IMR-90 (cell line): Measurements from ENCODE around the gene MCL1. TPM values are rescaled to one million over a fixed set of nuclear protein-coding genes. Genes with fewer than 3 reads are reported as not detected.

Source experiments
- ATAC-seq: fragments of 200-7000 bp; cut with Tn5 transposase; 2 replicates; pipeline ENCODE4 v1.9.1; 2020; ENCODE audit warnings: low read depth, mild to moderate bottlenecking, moderate library complexity
- BruUV-seq: library from RNA; stranded (reverse); fragments of 400-500 nt; replicated peaks from 2 replicates; lab custom pipeline; 2021; lab: Mats Ljungman, UMichigan
- CTCF ChIA-PET: fragments of 300-600 bp; formaldehyde crosslinking; extraction: SDS; loops from one replicate; lab custom pipeline; 2021; ENCODE audit warnings: antibody characterized with exemption; lab: Yijun Ruan, JAX
- POLR2A ChIA-PET: fragments of 300-600 bp; sonication (Branson Sonifier 250); formaldehyde crosslinking; loops from one replicate; lab custom pipeline; 2022; ENCODE audit warnings: antibody characterized with exemption; ENCODE audit not compliant: unreplicated experiment; lab: Charles Lee
- DNase-seq: peaks from one replicate; pipeline ENCODE4 v3.0.0; 2013
- H2AFZ ChIP-seq: replicated peaks from 2 replicates; pipeline ENCODE3; 2013; ENCODE audit warnings: low read length, mild to moderate bottlenecking; ENCODE audit not compliant: poor library complexity
- H2AK5ac ChIP-seq: 2 replicates; pipeline ENCODE4 v1.6.1; 2013; ENCODE audit warnings: low read depth, low read length, inconsistent platforms
- H2AK9ac ChIP-seq: replicated peaks from 2 replicates; pipeline ENCODE3; 2013; ENCODE audit warnings: mild to moderate bottlenecking, low read depth, low read length, moderate library complexity; ENCODE audit not compliant: poor library complexity
- H2BK120ac ChIP-seq: 2 replicates; pipeline ENCODE4 v1.6.1; 2013; ENCODE audit warnings: low read depth, low read length, inconsistent platforms
- H2BK15ac ChIP-seq: 3 replicates; pipeline ENCODE4 v1.6.1; 2013; ENCODE audit warnings: low read depth, low read length, inconsistent platforms
- H2BK20ac ChIP-seq: 2 replicates; pipeline ENCODE4 v1.6.1; 2013; ENCODE audit warnings: low read depth, mild to moderate bottlenecking, inconsistent platforms, low read length, moderate library complexity
- H2BK5ac ChIP-seq: 2 replicates; pipeline ENCODE4 v1.6.1; 2013; ENCODE audit warnings: mild to moderate bottlenecking, low read depth, low read length, inconsistent platforms; ENCODE audit not compliant: poor library complexity, severe bottlenecking
- H3K14ac ChIP-seq: replicated peaks from 2 replicates; pipeline ENCODE4 v1.6.1; 2013; ENCODE audit warnings: low read depth, low read length, inconsistent platforms
- H3K18ac ChIP-seq: 2 replicates; pipeline ENCODE4 v1.6.1; 2013; ENCODE audit warnings: low read depth, low read length, control low read depth
- H3K23ac ChIP-seq: 2 replicates; pipeline ENCODE4 v1.6.1; 2013; ENCODE audit warnings: low read depth, low read length, inconsistent platforms
- H3K27ac ChIP-seq: 2 replicates; pipeline ENCODE4 v1.5.1; 2013; ENCODE audit warnings: mild to moderate bottlenecking, control low read depth, low read length; ENCODE audit not compliant: insufficient read depth
- H3K27me3 ChIP-seq: 2 replicates; pipeline ENCODE4 v1.6.1; 2013; ENCODE audit warnings: low read length; ENCODE audit not compliant: control insufficient read depth, insufficient read depth
- H3K36me3 ChIP-seq: 2 replicates; pipeline ENCODE4 v1.6.1; 2013; ENCODE audit warnings: low read length, mixed read lengths; ENCODE audit not compliant: control insufficient read depth, insufficient read depth
- H3K4ac ChIP-seq: 2 replicates; pipeline ENCODE4 v1.6.1; 2013; ENCODE audit warnings: low read depth, low read length, inconsistent platforms
- H3K4me1 ChIP-seq: 2 replicates; pipeline ENCODE4 v1.6.1; 2013; ENCODE audit warnings: low read length, mixed read lengths; ENCODE audit not compliant: control insufficient read depth, insufficient read depth
- H3K4me2 ChIP-seq: 2 replicates; pipeline ENCODE4 v1.6.1; 2013; ENCODE audit warnings: low read depth, mild to moderate bottlenecking, control low read depth, low read length, moderate library complexity
- H3K4me3 ChIP-seq: 2 replicates; pipeline ENCODE4 v1.5.1; 2013; ENCODE audit warnings: low read depth, mild to moderate bottlenecking, control low read depth, low read length, moderate library complexity; ENCODE audit not compliant: insufficient read depth
- H3K56ac ChIP-seq: 2 replicates; pipeline ENCODE4 v1.6.1; 2013; ENCODE audit warnings: low read length, inconsistent platforms; ENCODE audit not compliant: insufficient read depth; ENCODE audit errors: extremely low read depth
- H3K79me1 ChIP-seq, 2 experiments: 2 replicates each; pipeline ENCODE4 v1.6.1; 2013; ENCODE audit warnings: low read length in 2 of 2, inconsistent platforms in 1 of 2, low read depth in 1 of 2
- H3K9ac ChIP-seq: 2 replicates; pipeline ENCODE4 v1.6.1; 2013; ENCODE audit warnings: low read depth, low read length, control low read depth
- H3K9me1 ChIP-seq: 2 replicates; pipeline ENCODE4 v1.6.1; 2013; ENCODE audit warnings: low read length, inconsistent platforms; ENCODE audit not compliant: insufficient read depth
- H3K9me3 ChIP-seq: 2 replicates; pipeline ENCODE4 v1.6.1; 2013; ENCODE audit warnings: low read length; ENCODE audit not compliant: control insufficient read depth, insufficient read depth
- H4K20me1 ChIP-seq: 2 replicates; pipeline ENCODE4 v1.6.1; 2013; ENCODE audit warnings: low read length, inconsistent platforms; ENCODE audit not compliant: insufficient read depth
- H4K5ac ChIP-seq: 2 replicates; pipeline ENCODE4 v1.6.1; 2013; ENCODE audit warnings: mild to moderate bottlenecking, low read depth, low read length, control low read depth
- H4K8ac ChIP-seq, 2 experiments: 2 replicates each; pipeline ENCODE4 v1.6.1; 2013; ENCODE audit warnings: low read depth in 2 of 2, low read length in 2 of 2, control low read depth in 1 of 2, inconsistent platforms in 1 of 2
- H4K91ac ChIP-seq: 2 replicates; pipeline ENCODE4 v1.6.1; 2013; ENCODE audit warnings: low read depth, low read length, inconsistent platforms; ENCODE audit not compliant: insufficient read depth
- FOS ChIP-seq: fragments of 150-350 bp; IDR thresholded peaks from 2 replicates; pipeline ENCODE4 v1.6.1; 2016; ENCODE audit warnings: low read depth, low read length
- RAD21 ChIP-seq: IDR thresholded peaks from 2 replicates; pipeline ENCODE4 v1.6.1; 2012; ENCODE audit warnings: low read length, improper control_type of control experiment
- WGBS, 2 experiments: methylation state at CpG; one replicate each; pipeline versions ENCODE4 v1.1.5 to v1.1.7; 2013; ENCODE audit warnings: missing lambda C conversion rate in 2 of 2; ENCODE audit not compliant: insufficient read length in 1 of 2; ENCODE audit errors: extremely low coverage in 2 of 2; 5-methylcytosine and 5-hydroxymethylcytosine counted together
- dilution Hi-C: fragments of 300-500 bp; cut with HindIII; formaldehyde crosslinking; loops from one replicate; pipeline ENCODE4 v1.14.3; 2018; ENCODE audit warnings: low sequenced_read_pairs; ENCODE audit not compliant: unreplicated experiment
- in situ Hi-C: fragments of 300-500 bp; cut with MboI; formaldehyde crosslinking; loops from 3 replicates; pipeline ENCODE4 v1.14.3; 2019; ENCODE audit warnings: low sequenced_read_pairs, inconsistent platforms, mixed read lengths
- intact Hi-C: fragments of 100-400 bp; cut with micrococcal nuclease; formaldehyde crosslinking; loops from 2 replicates; pipeline ENCODE4 v1.10.0; 2022
- polyA plus RNA-seq, 3 experiments: library from polyadenylated mRNA; depleted of rRNA; stranded (reverse); fragments of >200 nt; gene quantifications; 2 replicates each; pipeline ENCODE4 v1.2.3, GENCODE V29; 2012; ENCODE audit warnings: low replicate concordance in 1 of 3
- total RNA-seq: library from RNA; depleted of rRNA; stranded (reverse); fragments of >200 nt; gene quantifications from 2 replicates; pipeline ENCODE4 v1.2.3, GENCODE V29; 2012

Gene MCL1
- total and polyA plus RNA-seq, 2 of the 4 experiments (the other 2 are of a cell fraction), result 79.5 to 142 TPM

- Histone ChIP-seq H3K4me1 (peaks cover 9% of the 10 kb centered on the region), H3K23ac (peak overlapping the region; percentile 11; the same call in 1 of the 2 replicates), H2AFZ (no peak overlapping the region), H3K4me3 (no peak overlapping the region), H2BK5ac (peak overlapping the region; percentile 92), H4K20me1 (no peaks in the 10 kb centered on the region), H3K9me1 (no peaks in the 10 kb centered on the region), H2BK20ac (peak overlapping the region; percentile 88; the same call in 1 of the 2 replicates), H3K9me3 (no peaks in the 10 kb centered on the region), H2AK9ac (no peak overlapping the region), H4K8ac (peak overlapping the region; percentile 17 to 86; a peak in 2 of 4 replicates), H3K14ac (peak overlapping the region; percentile 79; the same call in 1 of the 2 replicates), H3K4me2 (peak overlapping the region; percentile 45; the same call in 1 of the 2 replicates), H2AK5ac (no peak overlapping the region), H3K36me3 (no peaks in the 10 kb centered on the region), H4K5ac (peak overlapping the region; percentile 89; the same call in 1 of the 2 replicates), H3K18ac (peak overlapping the region; percentile 93; the same call in 1 of the 2 replicates), H3K27ac (no peak overlapping the region; the same call in 1 of the 2 replicates), H3K4ac (peak overlapping the region; percentile 56; the same call in 1 of the 2 replicates), H3K56ac (peak overlapping the region; percentile 46; the same call in 1 of the 2 replicates), H3K79me1 (peaks cover 0 to 2% of the 10 kb centered on the region in 2 experiments; a peak in 1 of 4 replicates), H3K9ac (no peak overlapping the region; the same call in 1 of the 2 replicates), H4K91ac (peak overlapping the region; percentile 68; the same call in 1 of the 2 replicates), H2BK15ac (0 out of 3 replicates have a peak overlapping the region, but pooled peaks have one; percentile 73), H3K27me3 (no peaks in the 10 kb centered on the region), H2BK120ac (peak overlapping the region; percentile 80; the same call in 1 of the 2 replicates)
- ChIA-PET CTCF (interaction anchor here (0.7 to 1.5 kb wide), 3 partner anchors 12 to 20 kb away, joined by 4 to 5 read pairs (median 5); partner anchors contain the start of gene FALEC), POLR2A (no interaction called here)
- in situ Hi-C loops, result no loop called here
- DNase-seq (peak; percentile 86), ATAC-seq (peak; percentile 59)
- no CpG with 5 or more reads among the region's 1 CpG for WGBS, 2 experiments
- no TSS peak for BruUV-seq
- TF ChIP-seq RAD21, result no peak
- TF ChIP-seq FOS, result peak; percentile 8; the same call in 1 of the 2 replicates
- dilution Hi-C loops, result no loop called here
- intact Hi-C loops, result no loop called here
Observed at GRCh38 chr1:150528196-150528595, 51.2 kb downstream of the MCL1 start.
